ENCODE results near the gene PROSER2.

PROSER2 gene

DNA sequence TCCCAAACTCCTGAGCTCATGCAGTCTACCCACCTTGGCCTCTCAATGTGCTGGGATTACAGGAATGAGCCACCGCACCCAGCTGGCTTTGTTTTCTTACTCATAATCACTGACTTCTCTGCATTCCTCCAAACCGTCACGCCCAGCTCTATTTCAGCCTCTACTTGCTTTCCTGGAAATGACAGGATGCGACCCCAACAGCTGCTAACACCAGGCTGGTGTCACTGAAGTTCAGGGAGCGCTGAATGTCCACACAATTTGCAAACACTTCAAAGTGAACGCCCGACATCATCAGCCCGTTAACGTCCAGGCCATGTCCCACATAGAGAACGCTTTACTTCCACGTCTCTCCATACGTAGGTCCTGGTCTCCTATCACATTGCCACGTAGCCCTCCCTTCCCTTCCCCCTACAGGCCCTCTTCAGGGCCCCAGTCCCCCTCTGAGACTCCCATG, 12.8 kb upstream of the PROSER2 start:
- no peak overlapping the region for H3K4me3 ChIP-seq (ENCODE audit: control insufficient read depth, low read depth, low read length)
- DNase-seq (ENCODE audit: low read depth): no peak
- TF ChIP-seq, protein P1, sequence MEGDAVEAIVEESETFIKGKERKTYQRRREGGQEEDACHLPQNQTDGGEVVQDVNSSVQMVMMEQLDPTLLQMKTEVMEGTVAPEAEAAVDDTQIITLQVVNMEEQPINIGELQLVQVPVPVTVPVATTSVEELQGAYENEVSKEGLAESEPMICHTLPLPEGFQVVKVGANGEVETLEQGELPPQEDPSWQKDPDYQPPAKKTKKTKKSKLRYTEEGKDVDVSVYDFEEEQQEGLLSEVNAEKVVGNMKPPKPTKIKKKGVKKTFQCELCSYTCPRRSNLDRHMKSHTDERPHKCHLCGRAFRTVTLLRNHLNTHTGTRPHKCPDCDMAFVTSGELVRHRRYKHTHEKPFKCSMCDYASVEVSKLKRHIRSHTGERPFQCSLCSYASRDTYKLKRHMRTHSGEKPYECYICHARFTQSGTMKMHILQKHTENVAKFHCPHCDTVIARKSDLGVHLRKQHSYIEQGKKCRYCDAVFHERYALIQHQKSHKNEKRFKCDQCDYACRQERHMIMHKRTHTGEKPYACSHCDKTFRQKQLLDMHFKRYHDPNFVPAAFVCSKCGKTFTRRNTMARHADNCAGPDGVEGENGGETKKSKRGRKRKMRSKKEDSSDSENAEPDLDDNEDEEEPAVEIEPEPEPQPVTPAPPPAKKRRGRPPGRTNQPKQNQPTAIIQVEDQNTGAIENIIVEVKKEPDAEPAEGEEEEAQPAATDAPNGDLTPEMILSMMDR (IDR thresholded peaks at IDR 0.05; ENCODE audit: control insufficient read depth, insufficient read depth, low read depth, low read length, missing control alignments): no peak

- TF ChIP-seq, protein P1 (IDR thresholded peaks at IDR 0.05; ENCODE audit: control insufficient read depth, insufficient read depth, low read depth, low read length, missing control alignments): no peak
- H3K4me3 ChIP-seq (ENCODE audit: control insufficient read depth, low read depth, low read length): no peak overlapping the region
- no peak for DNase-seq (ENCODE audit: low read depth)
Observed at GRCh38 chr10:11810973-11811372, 12.2 kb upstream of the PROSER2 start.

DNA sequence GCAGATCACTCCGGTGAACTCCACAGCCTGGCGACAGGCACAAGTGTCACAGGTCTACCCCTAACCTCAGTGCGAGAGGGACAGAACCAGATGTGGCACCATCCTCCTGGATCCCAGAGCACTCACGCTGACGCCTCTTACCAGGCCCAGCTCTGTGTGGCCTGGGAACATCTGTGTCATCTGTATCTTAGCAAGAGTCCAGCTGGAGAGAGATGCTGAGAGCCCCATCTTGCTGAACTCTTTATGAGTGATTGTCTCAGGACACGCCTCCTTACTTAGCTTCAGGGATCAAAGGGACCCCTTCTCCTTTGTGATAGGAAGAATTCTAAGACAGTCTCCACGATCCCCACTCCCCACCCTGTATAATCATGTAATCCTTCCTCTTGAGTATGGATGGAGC, 10.0 kb upstream of the PROSER2 start:
- TF ChIP-seq, protein P1 (IDR thresholded peaks at IDR 0.05; ENCODE audit: control insufficient read depth, insufficient read depth, low read depth, low read length, missing control alignments): no peak
- H3K4me3 ChIP-seq (ENCODE audit: control insufficient read depth, low read depth, low read length): no peak overlapping the region
- DNase-seq (ENCODE audit: low read depth): no peak

DNA sequence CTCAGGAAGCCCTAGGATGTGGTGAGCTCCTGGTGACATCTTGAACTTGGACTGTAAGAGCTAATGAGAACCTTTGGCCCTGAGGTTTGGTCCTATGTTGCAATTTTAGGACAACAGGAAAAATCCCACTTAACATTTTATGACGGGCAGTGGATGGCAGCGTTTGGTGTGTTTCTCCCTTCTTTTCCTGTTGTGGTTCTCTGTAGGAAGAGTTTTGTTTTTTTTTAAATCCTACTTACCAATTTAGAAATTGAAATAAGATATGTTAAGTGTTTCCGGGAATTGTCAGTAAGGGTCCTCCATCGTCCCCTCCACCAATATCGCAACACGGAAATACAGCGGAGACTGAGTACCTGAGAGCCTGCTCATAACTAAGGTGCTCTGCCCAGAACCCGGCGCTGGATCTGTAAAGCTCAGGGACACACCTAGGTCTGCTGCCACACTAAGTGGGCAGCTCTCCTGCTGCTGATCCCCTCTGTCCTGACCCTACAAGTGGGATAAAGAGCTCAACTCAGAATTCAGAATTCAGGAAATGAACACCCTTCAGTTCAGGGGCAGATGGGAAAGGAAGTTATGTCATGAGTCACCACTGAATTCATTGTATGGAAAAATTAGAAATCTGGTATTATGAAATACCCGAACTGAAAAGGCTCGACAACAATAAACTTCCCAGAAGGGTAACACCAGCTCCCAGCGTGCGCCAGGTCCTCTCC, 9.1 kb upstream of the PROSER2 start:
- DNase-seq (ENCODE audit: low read depth): no peak
- TF ChIP-seq, protein P1 (IDR thresholded peaks at IDR 0.05; ENCODE audit: control insufficient read depth, insufficient read depth, low read depth, low read length, missing control alignments): no peak

GRCh38 chr10:11819027-11819426, 4.1 kb upstream of the PROSER2 start:
- no peak for DNase-seq (ENCODE audit: low read depth)
- TF ChIP-seq, protein P1 (IDR thresholded peaks at IDR 0.05; ENCODE audit: control insufficient read depth, insufficient read depth, low read depth, low read length, missing control alignments): no peak
- no peak overlapping the region for H3K4me3 ChIP-seq (ENCODE audit: control insufficient read depth, low read depth, low read length)

More for the DNA sequence above, 9.1 kb upstream of the PROSER2 start:
- no peak overlapping the region for H3K4me3 ChIP-seq (ENCODE audit: control insufficient read depth, low read depth, low read length)

GRCh38 chr10:11822026-11822756, 965 bp upstream of the PROSER2 start:
- H3K4me3 ChIP-seq (ENCODE audit: control insufficient read depth, low read depth, low read length): no peak overlapping the region
- DNase-seq (ENCODE audit: low read depth): no peak
- TF ChIP-seq, protein P1 (IDR thresholded peaks at IDR 0.05; ENCODE audit: control insufficient read depth, insufficient read depth, low read depth, low read length, missing control alignments): no peak
